ENCODE results near the gene RGCC. TPM values are rescaled to one million over a fixed set of nuclear protein-coding genes. Genes with fewer than 3 reads are reported as not detected.

The RGCC gene
- total RNA-seq, 4 donors from 2014 or later = 56.5 to 142 (median 77.1) TPM

DNA sequence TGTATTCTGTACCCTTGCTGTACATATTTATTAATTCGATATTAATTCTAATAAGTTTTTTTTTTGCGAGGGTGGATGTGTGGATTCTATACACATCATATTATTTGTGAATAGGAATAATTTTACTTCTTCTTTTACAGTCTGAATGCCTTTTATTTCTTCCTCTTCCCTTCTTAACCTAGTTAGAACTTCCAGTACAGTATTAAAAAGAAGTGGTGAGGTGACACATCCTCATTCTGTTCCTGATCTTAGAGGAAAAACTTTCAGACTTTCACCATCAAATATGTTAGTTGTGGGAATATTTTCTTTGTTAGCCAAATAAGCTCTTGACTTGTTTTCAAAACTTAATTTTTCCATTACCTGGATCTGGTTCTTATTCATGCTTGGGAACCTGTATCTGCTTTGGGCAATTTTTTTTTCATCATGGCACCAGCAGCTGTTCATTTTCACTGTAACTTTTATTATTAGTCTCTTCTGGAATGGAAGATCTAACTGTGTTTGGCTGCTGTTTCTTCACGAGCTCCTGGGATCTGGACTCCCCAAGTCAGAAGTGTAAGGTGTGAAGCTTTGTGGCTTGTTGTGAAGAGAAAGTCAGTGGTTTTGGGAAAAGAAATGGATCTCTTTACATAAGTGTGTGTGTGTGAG lies 33.1 kb downstream of the RGCC start:
- Histone ChIP-seq H3K4me1 (peaks cover 7 to 22% (median 18%) of the 10 kb centered on the region in 4 donors), H3K36me3 (no peaks in the 10 kb centered on the region), H3K4me3 (no peak overlapping the region), H3K9me3 (no peaks in the 10 kb centered on the region), H3K27me3 (no peaks in the 10 kb centered on the region), H3K27ac (replicated peaks in 1 of 4) (no peak overlapping the region)
- DNase-seq (ENCODE audit: extremely low spot score) = peak; percentile 24
- WGBS = 82% methylated on average over 3 of the region's 3 CpGs
- intact Hi-C loops (cut with DNase I) = no loop called here
- TF ChIP-seq EP300 (IDR thresholded peaks at IDR 0.05) (no peak), POLR2AphosphoS5 (IDR thresholded peaks at IDR 0.05) (no peak), POLR2A (IDR thresholded peaks at IDR 0.05; ENCODE audit: low read depth) (no peak)
- TF ChIP-seq, protein P1, sequence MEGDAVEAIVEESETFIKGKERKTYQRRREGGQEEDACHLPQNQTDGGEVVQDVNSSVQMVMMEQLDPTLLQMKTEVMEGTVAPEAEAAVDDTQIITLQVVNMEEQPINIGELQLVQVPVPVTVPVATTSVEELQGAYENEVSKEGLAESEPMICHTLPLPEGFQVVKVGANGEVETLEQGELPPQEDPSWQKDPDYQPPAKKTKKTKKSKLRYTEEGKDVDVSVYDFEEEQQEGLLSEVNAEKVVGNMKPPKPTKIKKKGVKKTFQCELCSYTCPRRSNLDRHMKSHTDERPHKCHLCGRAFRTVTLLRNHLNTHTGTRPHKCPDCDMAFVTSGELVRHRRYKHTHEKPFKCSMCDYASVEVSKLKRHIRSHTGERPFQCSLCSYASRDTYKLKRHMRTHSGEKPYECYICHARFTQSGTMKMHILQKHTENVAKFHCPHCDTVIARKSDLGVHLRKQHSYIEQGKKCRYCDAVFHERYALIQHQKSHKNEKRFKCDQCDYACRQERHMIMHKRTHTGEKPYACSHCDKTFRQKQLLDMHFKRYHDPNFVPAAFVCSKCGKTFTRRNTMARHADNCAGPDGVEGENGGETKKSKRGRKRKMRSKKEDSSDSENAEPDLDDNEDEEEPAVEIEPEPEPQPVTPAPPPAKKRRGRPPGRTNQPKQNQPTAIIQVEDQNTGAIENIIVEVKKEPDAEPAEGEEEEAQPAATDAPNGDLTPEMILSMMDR (IDR thresholded peaks at IDR 0.05) = no peak

DNA sequence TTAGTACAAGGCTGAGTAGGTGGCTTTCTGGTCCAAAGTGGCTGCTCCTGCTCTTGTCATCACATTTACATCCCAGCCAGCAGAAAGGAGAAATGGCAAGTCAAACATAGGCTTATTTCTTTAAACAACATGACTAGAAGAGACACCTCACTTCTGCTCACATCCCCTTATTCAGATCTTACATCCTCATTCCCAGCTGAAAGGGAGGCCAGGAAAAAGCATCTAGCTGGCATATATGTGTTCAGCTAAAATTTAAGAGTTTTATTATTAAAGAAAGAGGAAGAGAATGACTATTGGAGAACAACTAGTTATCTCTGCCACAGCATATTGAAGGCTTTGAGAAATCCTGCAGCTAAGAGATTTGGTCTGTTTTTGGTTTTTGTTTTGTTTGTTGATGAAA lies 34.1 kb downstream of the RGCC start:
- no peaks in the 10 kb centered on the region for H3K27me3 ChIP-seq
- H3K36me3 ChIP-seq = no peaks in the 10 kb centered on the region
- TF ChIP-seq POLR2AphosphoS5 (IDR thresholded peaks at IDR 0.05) = no peak
- no peak overlapping the region for H3K4me3 ChIP-seq
- H3K27ac ChIP-seq (replicated peaks in 1 of 4) = no peak overlapping the region
- no peak for DNase-seq (ENCODE audit: extremely low spot score)
- H3K9me3 ChIP-seq = no peaks in the 10 kb centered on the region
- intact Hi-C loops (cut with DNase I) = no loop called here
- H3K4me1 ChIP-seq = peaks cover 16 to 30% (median 23%) of the 10 kb centered on the region in 4 donors

DNA sequence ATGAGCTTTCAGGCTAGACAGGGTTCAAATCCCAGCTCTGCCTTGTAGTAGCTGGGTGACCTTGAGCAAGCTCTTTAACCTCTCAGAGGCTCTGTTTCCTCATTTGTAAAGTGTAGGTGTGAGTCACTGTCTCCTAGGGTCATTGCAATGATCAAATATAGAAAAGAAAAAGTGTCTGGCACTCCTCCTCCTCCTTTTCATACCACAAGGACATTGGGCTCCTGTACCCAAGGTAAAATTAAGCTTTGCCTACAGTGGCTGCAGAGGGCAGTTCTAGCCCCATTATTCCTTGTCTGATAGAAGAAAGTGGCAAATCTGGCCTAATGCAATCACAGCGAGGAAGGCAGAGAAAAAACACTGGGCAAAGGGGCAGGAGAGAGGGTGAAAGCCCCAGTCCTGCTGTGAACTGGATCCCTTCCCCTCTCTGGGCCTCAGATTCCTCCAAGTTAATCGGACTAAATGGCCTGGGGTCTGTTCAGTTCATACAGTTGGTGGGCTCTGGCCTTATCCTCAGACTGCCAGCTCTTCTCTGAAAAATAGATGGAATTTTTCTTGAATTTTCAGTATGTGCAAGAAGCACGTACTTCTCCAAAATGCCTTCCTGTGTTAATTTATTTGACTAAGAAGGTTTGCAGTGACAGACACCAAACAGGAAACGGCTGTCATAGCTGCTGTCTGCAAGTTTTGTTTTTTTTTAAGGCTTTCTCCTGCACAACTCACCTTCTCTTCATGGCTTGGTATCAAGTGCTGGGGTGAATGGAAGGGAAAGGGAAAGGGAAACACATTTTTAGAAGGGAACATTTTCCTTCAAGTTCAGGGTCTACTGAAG lies 35.3 kb downstream of the RGCC start:
- no peaks in the 10 kb centered on the region for H3K36me3 ChIP-seq
- H3K9me3 ChIP-seq = no peaks in the 10 kb centered on the region
- H3K4me1 ChIP-seq = peaks cover 20 to 37% (median 29%) of the 10 kb centered on the region in 4 donors
- no peak overlapping the region for H3K27ac ChIP-seq (replicated peaks in 1 of 4)
- H3K27me3 ChIP-seq = no peaks in the 10 kb centered on the region
- intact Hi-C loops (cut with DNase I) = no loop called here
- peak; percentile 70 for DNase-seq (ENCODE audit: extremely low spot score)
- WGBS = 63% methylated on average over 4 of the region's 4 CpGs
- no peak for TF ChIP-seq POLR2A (IDR thresholded peaks at IDR 0.05; ENCODE audit: low read depth)
- TF ChIP-seq POLR2AphosphoS5 (IDR thresholded peaks at IDR 0.05) = no peak
- TF ChIP-seq EP300 (IDR thresholded peaks at IDR 0.05) = no peak
- TF ChIP-seq, protein P1 (IDR thresholded peaks at IDR 0.05) = no peak
- H3K4me3 ChIP-seq = no peak overlapping the region

DNA sequence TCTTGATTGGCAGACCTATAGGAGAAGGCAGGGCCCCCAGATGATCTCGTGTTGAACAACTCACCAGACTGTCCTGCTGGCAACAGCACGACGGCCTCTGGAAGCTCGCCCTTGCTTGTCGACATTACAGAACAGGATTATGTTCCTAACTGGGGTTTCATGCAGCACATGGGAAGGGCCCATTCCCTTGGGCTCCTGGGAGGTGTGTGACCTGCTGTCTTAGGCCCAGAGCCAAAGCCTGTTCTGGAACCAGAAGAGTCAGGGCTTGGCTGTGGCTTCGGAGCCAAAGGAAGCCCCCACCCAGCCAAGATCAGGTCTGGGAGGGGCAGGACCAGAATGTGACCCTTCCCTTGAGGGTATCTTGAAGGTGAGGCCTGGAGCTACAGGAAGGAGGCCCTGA lies 36.9 kb downstream of the RGCC start:
- intact Hi-C loops (cut with DNase I) = no loop called here
- 88% methylated on average over 5 of the region's 6 CpGs for WGBS
- H3K27ac ChIP-seq (replicated peaks in 1 of 4) = no peak overlapping the region

DNA sequence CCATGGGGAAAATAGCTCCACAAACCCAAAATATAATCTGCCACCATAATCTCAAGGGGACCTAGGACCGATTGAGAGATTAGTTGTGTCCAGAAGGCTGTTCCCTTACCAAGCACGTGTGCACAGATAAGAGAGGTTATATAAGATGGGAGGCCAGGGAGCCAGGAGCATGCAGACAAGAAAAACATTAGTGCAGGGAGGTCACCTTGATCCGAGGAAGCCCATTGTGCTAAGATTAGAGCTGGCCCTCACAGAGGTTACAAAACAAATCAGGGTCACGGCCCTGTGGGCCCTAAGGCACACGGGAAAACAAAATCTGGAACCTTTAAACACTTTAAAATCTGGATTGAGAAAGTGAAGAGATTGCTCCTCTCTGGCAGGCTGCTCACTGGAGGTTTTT lies 37.7 kb downstream of the RGCC start:
- TF ChIP-seq POLR2A (IDR thresholded peaks at IDR 0.05; ENCODE audit: low read depth) = no peak
- TF ChIP-seq, protein P1 (IDR thresholded peaks at IDR 0.05) = no peak
- no peak for TF ChIP-seq EP300 (IDR thresholded peaks at IDR 0.05)
- TF ChIP-seq POLR2AphosphoS5 (IDR thresholded peaks at IDR 0.05) = no peak
- H3K4me1 ChIP-seq = peaks cover 20 to 37% (median 31%) of the 10 kb centered on the region in 4 donors
- H3K27me3 ChIP-seq = no peaks in the 10 kb centered on the region
- H3K36me3 ChIP-seq = no peaks in the 10 kb centered on the region
- DNase-seq (ENCODE audit: extremely low spot score) = no peak
- no peak overlapping the region for H3K27ac ChIP-seq (replicated peaks in 1 of 4)
- intact Hi-C loops (cut with DNase I) = no loop called here
- H3K9me3 ChIP-seq = no peaks in the 10 kb centered on the region
- WGBS = 39% methylated on average over 5 of the region's 5 CpGs
- no peak overlapping the region for H3K4me3 ChIP-seq

More for the DNA sequence above, 36.9 kb downstream of the RGCC start:
- Histone ChIP-seq H3K4me3 (no peak overlapping the region), H3K27me3 (no peaks in the 10 kb centered on the region), H3K9me3 (no peaks in the 10 kb centered on the region), H3K4me1 (peaks cover 20 to 37% (median 31%) of the 10 kb centered on the region in 4 donors), H3K36me3 (no peaks in the 10 kb centered on the region)
- TF ChIP-seq POLR2AphosphoS5 (IDR thresholded peaks at IDR 0.05) (no peak), POLR2A (IDR thresholded peaks at IDR 0.05; ENCODE audit: low read depth) (no peak), EP300 (IDR thresholded peaks at IDR 0.05) (no peak)
- TF ChIP-seq, protein P1 (IDR thresholded peaks at IDR 0.05) = no peak
- DNase-seq (ENCODE audit: extremely low spot score) = peak; percentile 89
